NT2/D1 (cell line): ENCODE results near the gene PSORS1C1.
"Not testable (repeated sequence)": the region's sequence is repeated elsewhere in the genome, so short reads cannot be mapped to it uniquely, and the experiment has no call there.

ENCODE experiments used
- DNase-seq: peaks from one replicate; pipeline ENCODE4 v3.0.0-alpha.2; 2011; ENCODE audit warnings: low read depth, low spot score
- H3K27me3 ChIP-seq: 2 replicates; pipeline ENCODE4 v1.6.0; 2011; ENCODE audit warnings: mild to moderate bottlenecking; ENCODE audit not compliant: insufficient read length, insufficient read depth
- H3K36me3 ChIP-seq: 2 replicates; pipeline ENCODE4 v1.6.1; 2011; ENCODE audit warnings: mild to moderate bottlenecking, low read length, mixed read lengths; ENCODE audit not compliant: insufficient read depth, insufficient read length
- H3K4me1 ChIP-seq: 2 replicates; pipeline ENCODE4 v1.5.1; 2011; ENCODE audit not compliant: insufficient read depth, insufficient read length
- H3K4me3 ChIP-seq: 2 replicates; pipeline ENCODE4 v1.5.1; 2011; ENCODE audit warnings: low read depth; ENCODE audit not compliant: insufficient read length
- H3K9ac ChIP-seq: 2 replicates; pipeline ENCODE4 v1.6.0; 2011; ENCODE audit warnings: low read depth; ENCODE audit not compliant: insufficient read length
- H3K9me3 ChIP-seq: 2 replicates; pipeline ENCODE4 v1.5.1; 2011; ENCODE audit warnings: mild to moderate bottlenecking, low read length; ENCODE audit not compliant: insufficient read depth
- SUZ12 ChIP-seq: IDR thresholded peaks from 2 replicates; pipeline ENCODE4 v1.6.1; 2011; ENCODE audit not compliant: insufficient read length, insufficient read depth; ENCODE audit errors: extremely low read depth
- YY1 ChIP-seq: IDR thresholded peaks from 2 replicates; pipeline ENCODE4 v1.6.1; 2011; ENCODE audit not compliant: insufficient read length, insufficient read depth
- ZNF274 ChIP-seq: IDR thresholded peaks from 2 replicates; pipeline ENCODE4 v1.6.1; 2011; ENCODE audit warnings: mild to moderate bottlenecking, low read depth, low read length

Gene PSORS1C1

DNA sequence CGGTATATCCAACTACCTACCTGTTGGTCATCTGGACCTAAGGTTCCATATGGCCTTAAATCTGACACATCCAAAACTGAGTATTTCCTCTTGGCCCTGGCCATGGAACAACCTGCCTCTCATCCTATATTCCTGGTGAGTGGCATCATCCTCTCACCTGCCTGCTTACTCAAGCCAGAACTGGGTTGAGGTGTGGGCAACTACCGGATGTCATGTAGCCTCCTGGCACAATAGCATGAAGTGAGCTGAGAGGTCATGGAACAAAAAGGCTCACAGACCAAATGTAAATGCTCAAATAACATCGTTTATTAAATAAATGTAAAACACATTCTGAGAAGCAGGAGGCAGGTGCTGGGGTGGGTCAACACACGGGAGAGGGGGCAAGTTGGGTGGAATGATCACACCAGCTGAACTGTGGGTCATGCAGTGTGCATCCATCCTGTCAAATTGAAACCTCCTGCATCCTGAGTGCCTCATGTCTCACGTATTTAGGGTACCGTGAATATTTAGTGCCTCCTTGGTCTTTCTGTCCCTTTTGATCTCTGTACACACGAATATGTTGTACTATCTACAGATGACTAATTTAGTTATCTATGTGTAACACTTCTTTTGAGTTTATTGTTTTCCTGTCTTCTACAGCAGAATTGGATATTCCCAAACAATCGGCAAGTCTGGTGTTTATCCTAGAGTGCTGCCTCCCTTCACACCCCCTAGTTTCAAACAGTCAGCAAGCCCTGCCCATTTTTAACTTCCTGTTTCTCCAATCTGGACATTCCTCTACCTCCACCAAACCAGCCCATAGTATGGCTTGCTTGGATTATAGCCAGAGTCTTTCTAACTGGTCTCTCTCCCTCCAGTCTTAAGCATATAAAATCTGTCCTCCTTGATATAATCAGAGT lies 63.8 kb downstream of the PSORS1C1 start:
- H3K36me3 ChIP-seq = peaks cover 3% of the 10 kb centered on the region
- no peaks in the 10 kb centered on the region for H3K27me3 ChIP-seq
- H3K4me3 ChIP-seq = no peak overlapping the region
- TF ChIP-seq YY1 = no peak
- no peak for TF ChIP-seq SUZ12
- TF ChIP-seq ZNF274 = no peak
- no peak for DNase-seq
- H3K4me1 ChIP-seq = peaks cover 12% of the 10 kb centered on the region
- no peak overlapping the region for H3K9ac ChIP-seq
- H3K9me3 ChIP-seq = no peaks in the 10 kb centered on the region

DNA sequence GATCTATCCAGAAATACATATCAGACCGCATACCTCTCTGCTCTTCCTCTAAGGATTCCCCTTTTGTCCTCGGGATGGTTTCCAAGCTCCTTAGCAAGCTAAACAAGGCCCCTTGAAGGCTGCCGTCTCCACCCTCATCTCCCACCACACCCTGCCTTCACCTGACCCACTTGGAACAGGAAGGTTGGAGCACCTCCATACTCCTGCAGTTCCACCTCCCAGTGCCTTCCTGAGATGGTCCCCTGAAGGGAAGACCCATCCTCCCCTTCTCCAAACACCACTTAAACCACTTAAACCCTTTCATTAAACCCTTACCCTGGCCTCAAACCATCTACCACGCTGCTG lies 64.4 kb downstream of the PSORS1C1 start:
- Histone ChIP-seq H3K9me3 (no peaks in the 10 kb centered on the region), H3K27me3 (no peaks in the 10 kb centered on the region), H3K4me3 (no peak overlapping the region), H3K4me1 (peaks cover 11% of the 10 kb centered on the region), H3K36me3 (peaks cover 3% of the 10 kb centered on the region), H3K9ac (no peak overlapping the region)
- no peak for DNase-seq
- TF ChIP-seq YY1 (no peak), SUZ12 (no peak), ZNF274 (no peak)

DNA sequence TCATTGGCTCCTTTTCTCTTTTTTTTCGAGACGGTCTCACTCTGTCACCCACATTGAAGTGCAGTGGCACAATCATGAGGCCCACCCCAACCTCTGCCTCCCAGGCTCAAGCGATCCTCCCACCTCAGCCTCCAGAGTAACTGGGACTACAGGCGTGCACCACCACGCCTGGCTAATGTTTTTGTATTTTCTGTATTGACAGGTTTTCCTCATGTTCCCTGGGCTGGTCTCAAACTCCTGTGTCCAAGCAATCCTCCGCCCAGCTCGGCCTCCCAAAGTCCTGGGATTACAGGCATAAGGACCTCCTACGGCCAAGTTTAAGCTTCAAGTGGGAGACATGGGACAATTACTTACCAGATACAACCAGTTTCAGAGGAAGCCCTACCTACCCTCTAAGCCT lies 65.3 kb downstream of the PSORS1C1 start:
- Histone ChIP-seq H3K9me3 (no peaks in the 10 kb centered on the region), H3K9ac (no peak overlapping the region), H3K27me3 (no peaks in the 10 kb centered on the region), H3K4me1 (peaks cover 10% of the 10 kb centered on the region), H3K36me3 (peaks cover 2% of the 10 kb centered on the region), H3K4me3 (no peak overlapping the region)
- no peak for DNase-seq
- TF ChIP-seq SUZ12 = no peak
- TF ChIP-seq ZNF274 = no peak
- no peak for TF ChIP-seq YY1

DNA sequence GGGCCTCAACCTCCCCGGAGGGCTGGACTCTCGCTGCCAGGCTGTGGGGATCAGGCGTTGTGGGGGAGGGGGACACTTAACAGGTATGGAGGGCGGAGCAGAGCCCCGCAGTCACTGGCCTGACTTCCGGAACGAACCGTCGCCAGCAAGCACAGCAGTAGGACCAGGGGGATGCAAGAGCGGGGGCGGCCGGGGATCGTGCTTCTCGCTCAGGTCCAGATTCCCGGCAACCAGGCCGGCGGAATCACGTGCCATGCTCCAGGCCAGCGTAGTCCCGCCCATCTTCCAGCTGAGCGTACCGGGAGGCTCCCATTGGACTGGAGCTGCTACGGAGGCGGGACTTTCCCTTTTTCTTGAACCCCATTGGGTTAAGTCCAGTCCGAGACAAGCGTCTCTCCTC lies 65.9 kb downstream of the PSORS1C1 start:
- Histone ChIP-seq H3K27me3 (no peaks in the 10 kb centered on the region), H3K9ac (no peak overlapping the region), H3K4me3 (no peak overlapping the region), H3K4me1 (peaks cover 4% of the 10 kb centered on the region), H3K9me3 (no peaks in the 10 kb centered on the region), H3K36me3 (no peaks in the 10 kb centered on the region)
- DNase-seq = no peak
- TF ChIP-seq YY1 = no peak
- TF ChIP-seq SUZ12 = no peak
- no peak for TF ChIP-seq ZNF274

DNA sequence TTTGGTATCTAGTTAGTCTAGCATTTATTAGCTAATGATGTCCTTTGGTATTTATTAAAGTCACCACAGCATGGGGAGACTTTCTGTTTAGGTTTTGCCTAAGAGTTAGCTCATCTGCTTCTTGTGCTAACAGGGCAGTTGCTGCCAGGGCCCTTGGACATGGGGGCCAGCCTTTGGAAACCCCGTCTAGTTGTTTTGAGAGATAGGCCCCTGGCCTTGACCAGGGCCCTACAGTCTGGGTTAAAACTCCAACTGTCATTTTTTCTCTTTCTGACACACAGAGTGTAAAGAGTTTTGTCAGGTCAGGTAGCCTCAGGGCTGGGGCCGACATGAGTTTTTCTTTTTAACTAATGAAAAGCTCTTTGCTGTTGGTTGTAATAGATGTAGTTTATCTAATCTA lies 68.7 kb downstream of the PSORS1C1 start:
- not testable (repeated sequence) for H3K4me3 ChIP-seq

DNA sequence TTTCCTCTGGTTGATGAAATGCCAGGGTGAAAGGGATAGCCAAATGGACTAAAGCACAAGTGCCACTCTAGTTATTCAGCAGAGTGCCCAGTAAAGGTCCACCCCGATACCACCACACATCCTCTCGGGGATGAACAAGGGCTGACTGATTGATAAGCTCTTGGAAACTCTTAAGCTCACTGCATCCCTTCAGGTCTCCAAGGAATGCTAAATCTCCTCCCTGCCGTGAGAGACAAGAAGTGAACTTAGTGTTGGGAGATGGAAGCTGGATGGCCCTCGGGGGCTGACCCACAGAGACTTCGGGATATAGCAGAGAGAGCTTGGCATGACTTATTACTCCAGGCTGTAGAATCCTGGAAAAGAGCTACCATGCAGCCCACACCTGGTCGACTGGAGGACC lies 69.3 kb downstream of the PSORS1C1 start:
- not testable (repeated sequence) for H3K9ac ChIP-seq, H3K27me3 ChIP-seq, H3K36me3 ChIP-seq, DNase-seq, H3K4me3 ChIP-seq, H3K4me1 ChIP-seq, H3K9me3 ChIP-seq

More for the DNA sequence above, 68.7 kb downstream of the PSORS1C1 start:
- H3K9me3 ChIP-seq, H3K4me1 ChIP-seq, H3K9ac ChIP-seq, DNase-seq, H3K36me3 ChIP-seq, H3K27me3 ChIP-seq: not testable (repeated sequence)

DNA sequence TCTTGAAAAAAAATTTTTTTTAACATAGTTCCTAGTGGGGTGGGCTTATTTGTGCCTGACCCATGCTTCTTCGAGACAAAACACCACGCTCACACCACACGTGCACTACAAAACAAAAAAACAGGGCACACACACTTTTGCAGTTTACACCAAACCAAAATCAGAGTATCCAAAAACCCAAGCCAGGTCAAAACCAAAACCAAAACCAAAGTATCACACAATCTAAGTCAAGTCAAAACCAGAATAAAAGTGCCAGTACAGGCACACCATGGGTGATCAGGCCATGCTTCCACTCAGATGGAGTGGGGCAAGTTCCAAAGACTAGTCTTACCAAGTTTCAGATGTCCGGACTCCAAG lies 71.1 kb downstream of the PSORS1C1 start:
- not testable (repeated sequence) for H3K9me3 ChIP-seq, H3K4me1 ChIP-seq, H3K36me3 ChIP-seq, DNase-seq, H3K4me3 ChIP-seq, H3K27me3 ChIP-seq, H3K9ac ChIP-seq

DNA sequence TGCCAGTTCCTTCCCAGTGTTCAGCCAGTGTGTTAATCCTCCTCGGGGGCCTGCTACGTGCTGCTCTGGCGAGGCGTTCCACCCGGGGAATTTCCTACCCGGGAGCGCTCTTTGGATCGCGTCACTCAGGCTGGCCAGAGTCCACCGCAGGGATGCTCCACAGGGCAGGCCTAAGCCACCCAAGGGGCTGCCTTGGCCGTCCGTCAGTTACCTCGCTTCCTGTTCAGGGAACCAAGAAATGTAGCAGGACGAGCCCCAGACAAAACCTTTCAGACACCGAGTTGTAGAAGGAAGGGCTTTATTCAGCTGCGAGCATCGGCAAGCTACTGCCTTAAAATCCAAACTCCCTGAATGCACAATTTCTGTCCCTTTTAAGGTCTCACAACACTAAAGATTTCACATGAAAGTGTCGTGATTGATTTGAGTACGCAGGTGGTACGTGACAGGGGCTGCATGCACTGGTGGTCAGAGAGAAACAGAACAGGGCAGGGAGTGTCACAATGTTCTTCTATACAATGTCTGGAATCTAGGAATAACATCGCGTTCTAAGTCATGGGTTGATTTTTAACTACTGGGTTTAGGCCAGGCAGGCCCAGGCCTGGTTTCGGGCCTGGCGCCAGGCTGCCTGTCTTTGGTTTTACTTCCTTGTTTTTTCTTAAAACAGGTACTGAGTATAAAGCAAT lies 71.6 kb downstream of the PSORS1C1 start:
- no peak for DNase-seq
- no peak overlapping the region for H3K4me3 ChIP-seq
- no peaks in the 10 kb centered on the region for H3K27me3 ChIP-seq
- no peaks in the 10 kb centered on the region for H3K4me1 ChIP-seq
- H3K9me3 ChIP-seq = no peaks in the 10 kb centered on the region
- no peak overlapping the region for H3K9ac ChIP-seq
- TF ChIP-seq ZNF274 = no peak
- TF ChIP-seq YY1 = no peak
- no peak for TF ChIP-seq SUZ12
- no peaks in the 10 kb centered on the region for H3K36me3 ChIP-seq
